Measurements from ENCODE around the gene CYTH3. TPM values are rescaled to one million over a fixed set of nuclear protein-coding genes. Genes with fewer than 3 reads are reported as not detected.

The CYTH3 gene
- polyA plus RNA-seq, 1 donor (not counting 4 experiments of a cell fraction or from before 2014, with no cell fraction given) = 28.4 TPM

GRCh38 chr7:6158424-6159096 lies 113.9 kb downstream of the CYTH3 start:
- Histone ChIP-seq H4K20me1 (ENCODE audit: control insufficient read depth, extremely low read depth, insufficient read depth, low read length) (no peaks in the 10 kb centered on the region), H3K4me1 (ENCODE audit: control insufficient read depth, extremely low read depth, insufficient read depth, low read length) (no peaks in the 10 kb centered on the region), H3K36me3 (ENCODE audit: control insufficient read depth in 2 of 2, extremely low read depth in 1 of 2, insufficient read depth in 2 of 2, low read length in 2 of 2) (peaks cover 16 to 24% of the 10 kb centered on the region in 2 experiments), H3K4me2 (ENCODE audit: control insufficient read depth, extremely low read depth, insufficient read depth, low read depth, low read length) (no peak overlapping the region), H3K9me1 (ENCODE audit: control insufficient read depth, extremely low read depth, insufficient read depth, low read length) (no peaks in the 10 kb centered on the region), H3K27me3 (ENCODE audit: control insufficient read depth, extremely low read depth, insufficient read depth, low read length) (no peaks in the 10 kb centered on the region), H3K9me3 (ENCODE audit: control insufficient read depth, low read depth, low read length) (no peaks in the 10 kb centered on the region), H3K9ac (ENCODE audit: control insufficient read depth, extremely low read depth, insufficient read depth, low read length) (no peak overlapping the region), H2AFZ (ENCODE audit: control insufficient read depth, low read length) (no peak overlapping the region), H3K27ac (ENCODE audit: control insufficient read depth, insufficient read depth, low read length) (no peak overlapping the region), H3K4me3 (ENCODE audit: control insufficient read depth in 2 of 3, extremely low read depth in 1 of 3, insufficient read depth in 2 of 3, low read depth in 1 of 3, low read length in 3 of 3) (no peak overlapping the region), H3K79me2 (ENCODE audit: control insufficient read depth, insufficient read depth, low read length) (no peaks in the 10 kb centered on the region)
- FAIRE-seq (no peak), DNase-seq (ENCODE audit: low read depth, low spot score) (no peak)
- TF ChIP-seq, protein P1, sequence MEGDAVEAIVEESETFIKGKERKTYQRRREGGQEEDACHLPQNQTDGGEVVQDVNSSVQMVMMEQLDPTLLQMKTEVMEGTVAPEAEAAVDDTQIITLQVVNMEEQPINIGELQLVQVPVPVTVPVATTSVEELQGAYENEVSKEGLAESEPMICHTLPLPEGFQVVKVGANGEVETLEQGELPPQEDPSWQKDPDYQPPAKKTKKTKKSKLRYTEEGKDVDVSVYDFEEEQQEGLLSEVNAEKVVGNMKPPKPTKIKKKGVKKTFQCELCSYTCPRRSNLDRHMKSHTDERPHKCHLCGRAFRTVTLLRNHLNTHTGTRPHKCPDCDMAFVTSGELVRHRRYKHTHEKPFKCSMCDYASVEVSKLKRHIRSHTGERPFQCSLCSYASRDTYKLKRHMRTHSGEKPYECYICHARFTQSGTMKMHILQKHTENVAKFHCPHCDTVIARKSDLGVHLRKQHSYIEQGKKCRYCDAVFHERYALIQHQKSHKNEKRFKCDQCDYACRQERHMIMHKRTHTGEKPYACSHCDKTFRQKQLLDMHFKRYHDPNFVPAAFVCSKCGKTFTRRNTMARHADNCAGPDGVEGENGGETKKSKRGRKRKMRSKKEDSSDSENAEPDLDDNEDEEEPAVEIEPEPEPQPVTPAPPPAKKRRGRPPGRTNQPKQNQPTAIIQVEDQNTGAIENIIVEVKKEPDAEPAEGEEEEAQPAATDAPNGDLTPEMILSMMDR (optimal IDR thresholded peaks at IDR 0.05 in 1 of 3, IDR thresholded peaks at IDR 0.05 in 1 of 3, conservative IDR thresholded peaks at IDR 0.05 in 1 of 3; ENCODE audit: extremely low read depth in 1 of 3, insufficient read depth in 2 of 3, low read length in 3 of 3) = no peak
- TF ChIP-seq EZH2 (IDR thresholded peaks at IDR 0.05; ENCODE audit: low read length) = no peak
- dilution Hi-C loops (cut with MboI; ENCODE audit: extremely low pct_ligation_motif_present, low sequenced_read_pairs) = no loop called here

- H3K4me3 ChIP-seq (ENCODE audit: control insufficient read depth in 2 of 3, extremely low read depth in 1 of 3, insufficient read depth in 2 of 3, low read depth in 1 of 3, low read length in 3 of 3) = no peak overlapping the region
- no peaks in the 10 kb centered on the region for H3K79me2 ChIP-seq (ENCODE audit: control insufficient read depth, insufficient read depth, low read length)
- no peaks in the 10 kb centered on the region for H3K9me3 ChIP-seq (ENCODE audit: control insufficient read depth, low read depth, low read length)
- dilution Hi-C loops (cut with MboI; ENCODE audit: extremely low pct_ligation_motif_present, low sequenced_read_pairs) = no loop called here
- no peak overlapping the region for H3K27ac ChIP-seq (ENCODE audit: control insufficient read depth, insufficient read depth, low read length)
- TF ChIP-seq EZH2 (IDR thresholded peaks at IDR 0.05; ENCODE audit: low read length) = no peak
- TF ChIP-seq, protein P1 (optimal IDR thresholded peaks at IDR 0.05 in 1 of 3, IDR thresholded peaks at IDR 0.05 in 1 of 3, conservative IDR thresholded peaks at IDR 0.05 in 1 of 3; ENCODE audit: extremely low read depth in 1 of 3, insufficient read depth in 2 of 3, low read length in 3 of 3) = no peak
- no peaks in the 10 kb centered on the region for H4K20me1 ChIP-seq (ENCODE audit: control insufficient read depth, extremely low read depth, insufficient read depth, low read length)
- no peak for FAIRE-seq
- DNase-seq (ENCODE audit: low read depth, low spot score) = no peak
- no peak overlapping the region for H3K9ac ChIP-seq (ENCODE audit: control insufficient read depth, extremely low read depth, insufficient read depth, low read length)
- no peaks in the 10 kb centered on the region for H3K4me1 ChIP-seq (ENCODE audit: control insufficient read depth, extremely low read depth, insufficient read depth, low read length)
- H2AFZ ChIP-seq (ENCODE audit: control insufficient read depth, low read length) = no peak overlapping the region
- H3K9me1 ChIP-seq (ENCODE audit: control insufficient read depth, extremely low read depth, insufficient read depth, low read length) = no peaks in the 10 kb centered on the region
- H3K4me2 ChIP-seq (ENCODE audit: control insufficient read depth, extremely low read depth, insufficient read depth, low read depth, low read length) = no peak overlapping the region
- no peaks in the 10 kb centered on the region for H3K27me3 ChIP-seq (ENCODE audit: control insufficient read depth, extremely low read depth, insufficient read depth, low read length)
- peaks cover 16 to 24% of the 10 kb centered on the region in 2 experiments for H3K36me3 ChIP-seq (ENCODE audit: control insufficient read depth in 2 of 2, extremely low read depth in 1 of 2, insufficient read depth in 2 of 2, low read length in 2 of 2)
Measured at GRCh38 chr7:6157685-6158423, 114.6 kb downstream of the CYTH3 start.
